Activated CD8-positive, alpha-beta memory T cell treated with anti-CD3 and anti-CD28 coated beads, Interleukin-2, amount 50 U/mL, for 48 hours (primary cell): ENCODE data around the gene C13orf46.
"Not testable (repeated sequence)": the region's sequence is repeated elsewhere in the genome, so short reads cannot be mapped to it uniquely, and the experiment has no call there.

ENCODE experiments used
- DNase-seq: peaks from one replicate; pipeline ENCODE4 v3.0.0-alpha.2; 2020

The C13orf46 gene

GRCh38 chr13:113973218-113974164, at the start of gene C13orf46:
Gene C13orf46 (minus strand): TSS chr13:113974076. CDS start chr13:113973997, 79 bp downstream.
- no peak for DNase-seq

- DNase-seq: no peak
Measured at GRCh38 chr13:114022876-114023275, 49.0 kb upstream of the C13orf46 start.

- no peak for DNase-seq
Measured at GRCh38 chr13:114022309-114022669, 48.4 kb upstream of the C13orf46 start.

GRCh38 chr13:114021464-114022308, 47.8 kb upstream of the C13orf46 start:
- DNase-seq: no peak

- DNase-seq: no peak
Measured at GRCh38 chr13:114020750-114021463, 47.0 kb upstream of the C13orf46 start.

- not testable (repeated sequence) for DNase-seq
Measured at GRCh38 chr13:114020134-114020533, 46.3 kb upstream of the C13orf46 start.

GRCh38 chr13:114019367-114019766, 45.5 kb upstream of the C13orf46 start:
- DNase-seq: peak; percentile 74

GRCh38 chr13:114018461-114019055, 44.7 kb upstream of the C13orf46 start:
- no peak for DNase-seq

GRCh38 chr13:114017966-114018365, 44.1 kb upstream of the C13orf46 start:
- no peak for DNase-seq

- DNase-seq: no peak
Measured at GRCh38 chr13:114017028-114017630, 43.3 kb upstream of the C13orf46 start.

GRCh38 chr13:114016321-114017027, 42.6 kb upstream of the C13orf46 start:
- DNase-seq: no peak

- DNase-seq: no peak
Measured at GRCh38 chr13:114015969-114016295, 42.1 kb upstream of the C13orf46 start.

GRCh38 chr13:114015111-114015968, 41.5 kb upstream of the C13orf46 start:
- DNase-seq: no peak

GRCh38 chr13:114013952-114014629, 40.2 kb upstream of the C13orf46 start:
- no peak for DNase-seq

- no peak for DNase-seq
Measured at GRCh38 chr13:114013336-114013735, 39.5 kb upstream of the C13orf46 start.

GRCh38 chr13:114012921-114013320, 39.0 kb upstream of the C13orf46 start:
- no peak for DNase-seq

GRCh38 chr13:114012141-114012540, 38.3 kb upstream of the C13orf46 start:
- DNase-seq: no peak

- no peak for DNase-seq
Measured at GRCh38 chr13:114011226-114011625, 37.4 kb upstream of the C13orf46 start.

- DNase-seq: no peak
Measured at GRCh38 chr13:114010401-114011101, 36.7 kb upstream of the C13orf46 start.
